Transverse colon (tissue), 4 donors: ENCODE measurements around the gene LGALS1. TPM values are rescaled to one million over a fixed set of nuclear protein-coding genes. Genes with fewer than 3 reads are reported as not detected.

Source experiments
- DNase-seq: peaks from one replicate; pipeline ENCODE4 v3.0.0-alpha.2; 2019
- H3K27ac ChIP-seq, 4 donors: fragments of 200-600 bp; sonication (generic); 2 replicates each; pipeline ENCODE4 v1.5.1; 2016 to 2018; ENCODE audit warnings: inconsistent platforms in 4 of 4
- H3K27me3 ChIP-seq: fragments of 200-600 bp; sonication (generic); 2 replicates; pipeline ENCODE4 v1.5.1; 2017; ENCODE audit warnings: inconsistent platforms
- H3K36me3 ChIP-seq, 4 donors: fragments of 200-600 bp; sonication (generic); 2 replicates each; pipeline ENCODE4 v1.5.1; 2017 to 2019; ENCODE audit warnings: inconsistent platforms in 4 of 4
- H3K4me1 ChIP-seq, 4 donors: fragments of 200-600 bp; sonication (generic); 2 replicates each; pipeline ENCODE4 v1.5.1; 2017 to 2020; ENCODE audit warnings: inconsistent platforms in 4 of 4
- H3K4me3 ChIP-seq, 4 donors: fragments of 200-600 bp; sonication (generic); 1 replicate in 1 of 4; 2 replicates in 3 of 4; pipeline versions ENCODE4 v1.5.1 to v1.6.1; 2017 to 2019; ENCODE audit warnings: inconsistent platforms in 4 of 4
- H3K9me3 ChIP-seq, 2 donors: fragments of 200-600 bp; sonication (generic); 2 replicates each; pipeline ENCODE4 v1.5.1; 2017 to 2019; ENCODE audit warnings: inconsistent platforms in 2 of 2
- CTCF ChIP-seq, 5 experiments: fragments of 200-600 bp in 3 of 5; fragments of 450-650 bp in 2 of 5; sonication (generic) in 3 of 5; IDR thresholded peaks; 1 replicate in 2 of 5; 2 replicates in 3 of 5; pipeline ENCODE4 v1.5.1; 2016 to 2017; ENCODE audit warnings: antibody characterized with exemption in 5 of 5, inconsistent platforms in 3 of 5, mild to moderate bottlenecking in 2 of 5, moderate library complexity in 1 of 5
- EP300 ChIP-seq: sonication (generic); formaldehyde crosslinking; IDR thresholded peaks from one replicate; pipeline ENCODE4 v1.6.1; 2017; ENCODE audit warnings: antibody characterized with exemption, low read depth
- POLR2A ChIP-seq: fragments of 450-650 bp; IDR thresholded peaks from one replicate; pipeline ENCODE4 v1.6.1; 2016; ENCODE audit warnings: antibody characterized with exemption, mild to moderate bottlenecking, moderate library complexity
- POLR2AphosphoS5 ChIP-seq, 3 donors: sonication (generic); formaldehyde crosslinking; IDR thresholded peaks; one replicate each; pipeline ENCODE4 v1.6.1; 2016; ENCODE audit warnings: antibody characterized with exemption in 3 of 3
- WGBS, 2 donors: methylation state at CpG; one replicate each; pipeline ENCODE4 v1.1.5; 2018; ENCODE audit warnings: low coverage in 1 of 2; 5-methylcytosine and 5-hydroxymethylcytosine counted together
- in situ Hi-C, 4 donors: fragments of 200-750 bp; cut with MboI; loops; one replicate each; pipeline versions ENCODE4 v1.15.0 to v1.15.1; 2017; ENCODE audit warnings: low sequenced_read_pairs in 3 of 4, low pct_ligation_motif_present in 1 of 4, low pct_unique_long_range_greater_than_20kb in 1 of 4
- intact Hi-C: fragments of 100-400 bp; cut with DNase I; formaldehyde crosslinking; loops from one replicate; pipeline ENCODE4 v1.15.1; 2023; ENCODE audit warnings: low total_unique reads
- total RNA-seq, 4 donors: library from RNA; depleted of rRNA; stranded (reverse); fragments of >200 nt; gene quantifications; one replicate each; pipeline ENCODE4 v1.1.0, GENCODE V29; 2016

Gene LGALS1
- total RNA-seq, 4 donors from 2014 or later, result 196 to 558 (median 224) TPM

- Histone ChIP-seq H3K4me3 (peak overlapping the region; percentile 57 to 78 (median 69)), H3K27ac (peak overlapping the region; percentile 87 to 93 (median 90)), H3K9me3 (no peaks in the 10 kb centered on the region), H3K27me3 (no peaks in the 10 kb centered on the region), H3K36me3 (no peaks in the 10 kb centered on the region), H3K4me1 (peaks cover 24 to 72% (median 54%) of the 10 kb centered on the region in 4 donors)
- peak; percentile 81 for DNase-seq
- 1% methylated on average over 47 of the region's 68 CpGs; no CpG with 5 or more reads in 1 of the 2 donors for WGBS, 2 donors
- intact Hi-C loops (no loop called here), in situ Hi-C loops (no loop called here)
- TF ChIP-seq POLR2A (peak; percentile 72), POLR2AphosphoS5 (IDR thresholded peaks at IDR 0.05) (peak; percentile 40 to 81 (median 76)), CTCF (IDR thresholded peaks at IDR 0.05) (no peak), EP300 (no peak)
Measured at GRCh38 chr22:37659066-37659896, 16.2 kb upstream of the LGALS1 start.

- Histone ChIP-seq H3K9me3 (no peaks in the 10 kb centered on the region), H3K36me3 (no peaks in the 10 kb centered on the region), H3K27ac (peak overlapping the region; percentile 87 to 93 (median 90)), H3K4me1 (peaks cover 24 to 72% (median 51%) of the 10 kb centered on the region in 4 donors), H3K27me3 (no peaks in the 10 kb centered on the region), H3K4me3 (peak overlapping the region in 3 of 4 donors; percentile 67 to 78 (median 71))
- DNase-seq, result peak; percentile 46
- 50% methylated on average over 14 of the region's 14 CpGs; no CpG with 5 or more reads in 1 of the 2 donors for WGBS, 2 donors
- in situ Hi-C loops (no loop called here), intact Hi-C loops (no loop called here)
- no peak for TF ChIP-seq CTCF (IDR thresholded peaks at IDR 0.05)
- no peak for TF ChIP-seq EP300
- TF ChIP-seq POLR2A, result no peak
- no peak for TF ChIP-seq POLR2AphosphoS5 (IDR thresholded peaks at IDR 0.05)
Measured at GRCh38 chr22:37659897-37660708, 15.3 kb upstream of the LGALS1 start.

GRCh38 chr22:37660709-37661045 lies 14.8 kb upstream of the LGALS1 start:
- Histone ChIP-seq H3K27me3 (no peaks in the 10 kb centered on the region), H3K36me3 (no peaks in the 10 kb centered on the region), H3K4me3 (peak overlapping the region in 1 of 4 donors; percentile 71), H3K27ac (peak overlapping the region; percentile 87 to 93 (median 90)), H3K9me3 (no peaks in the 10 kb centered on the region), H3K4me1 (peaks cover 24 to 66% (median 46%) of the 10 kb centered on the region in 4 donors)
- no peak for DNase-seq
- in situ Hi-C loops (no loop called here), intact Hi-C loops (no loop called here)
- TF ChIP-seq EP300 (no peak), CTCF (IDR thresholded peaks at IDR 0.05) (no peak), POLR2AphosphoS5 (IDR thresholded peaks at IDR 0.05) (no peak), POLR2A (no peak)
- WGBS, 2 donors, result 58% methylated on average over 2 of the region's 2 CpGs; no CpG with 5 or more reads in 1 of the 2 donors
